COLO829 (cell line): ENCODE data around the gene ALPK3.

Source experiments
- DNase-seq: peaks from one replicate; pipeline ENCODE4 v3.0.0; 2012; ENCODE audit warnings: low spot score

Gene ALPK3, protein sequence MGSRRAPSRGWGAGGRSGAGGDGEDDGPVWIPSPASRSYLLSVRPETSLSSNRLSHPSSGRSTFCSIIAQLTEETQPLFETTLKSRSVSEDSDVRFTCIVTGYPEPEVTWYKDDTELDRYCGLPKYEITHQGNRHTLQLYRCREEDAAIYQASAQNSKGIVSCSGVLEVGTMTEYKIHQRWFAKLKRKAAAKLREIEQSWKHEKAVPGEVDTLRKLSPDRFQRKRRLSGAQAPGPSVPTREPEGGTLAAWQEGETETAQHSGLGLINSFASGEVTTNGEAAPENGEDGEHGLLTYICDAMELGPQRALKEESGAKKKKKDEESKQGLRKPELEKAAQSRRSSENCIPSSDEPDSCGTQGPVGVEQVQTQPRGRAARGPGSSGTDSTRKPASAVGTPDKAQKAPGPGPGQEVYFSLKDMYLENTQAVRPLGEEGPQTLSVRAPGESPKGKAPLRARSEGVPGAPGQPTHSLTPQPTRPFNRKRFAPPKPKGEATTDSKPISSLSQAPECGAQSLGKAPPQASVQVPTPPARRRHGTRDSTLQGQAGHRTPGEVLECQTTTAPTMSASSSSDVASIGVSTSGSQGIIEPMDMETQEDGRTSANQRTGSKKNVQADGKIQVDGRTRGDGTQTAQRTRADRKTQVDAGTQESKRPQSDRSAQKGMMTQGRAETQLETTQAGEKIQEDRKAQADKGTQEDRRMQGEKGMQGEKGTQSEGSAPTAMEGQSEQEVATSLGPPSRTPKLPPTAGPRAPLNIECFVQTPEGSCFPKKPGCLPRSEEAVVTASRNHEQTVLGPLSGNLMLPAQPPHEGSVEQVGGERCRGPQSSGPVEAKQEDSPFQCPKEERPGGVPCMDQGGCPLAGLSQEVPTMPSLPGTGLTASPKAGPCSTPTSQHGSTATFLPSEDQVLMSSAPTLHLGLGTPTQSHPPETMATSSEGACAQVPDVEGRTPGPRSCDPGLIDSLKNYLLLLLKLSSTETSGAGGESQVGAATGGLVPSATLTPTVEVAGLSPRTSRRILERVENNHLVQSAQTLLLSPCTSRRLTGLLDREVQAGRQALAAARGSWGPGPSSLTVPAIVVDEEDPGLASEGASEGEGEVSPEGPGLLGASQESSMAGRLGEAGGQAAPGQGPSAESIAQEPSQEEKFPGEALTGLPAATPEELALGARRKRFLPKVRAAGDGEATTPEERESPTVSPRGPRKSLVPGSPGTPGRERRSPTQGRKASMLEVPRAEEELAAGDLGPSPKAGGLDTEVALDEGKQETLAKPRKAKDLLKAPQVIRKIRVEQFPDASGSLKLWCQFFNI (N-terminal part only)

GRCh38 chr15:84816694-84817465 is at the start of gene ALPK3:
Gene ALPK3, plus strand, starts transcription at chr15:84817356. Its CDS starts 97 bp downstream, at chr15:84817453.
- no peak for DNase-seq

DNA sequence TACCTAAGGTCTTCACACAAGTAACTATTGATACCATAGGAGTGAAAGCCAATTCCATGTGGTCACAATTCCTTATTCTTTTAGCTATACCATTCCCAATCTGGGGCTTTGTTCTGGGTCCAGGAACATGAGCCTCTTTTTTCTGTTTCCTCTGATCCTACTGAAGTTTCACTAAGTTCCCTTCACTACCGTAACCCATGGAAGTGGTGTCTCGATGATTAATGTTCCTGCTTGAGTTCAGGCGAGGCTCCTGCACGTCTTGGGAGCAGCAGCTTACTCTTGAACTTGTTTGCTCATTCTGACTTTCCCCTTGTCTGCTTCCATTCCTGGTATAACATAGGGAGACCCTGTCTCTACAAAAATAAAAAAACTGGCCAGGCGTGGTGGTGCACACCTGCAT is 45.1 kb upstream of the ALPK3 start:
- no peak for DNase-seq

- no peak for DNase-seq
These were observed 44.7 kb upstream of the ALPK3 start for GRCh38 chr15:84772467-84772866.

GRCh38 chr15:84773716-84774115 is 43.4 kb upstream of the ALPK3 start:
- DNase-seq, result no peak

GRCh38 chr15:84775867-84776449 is 41.2 kb upstream of the ALPK3 start:
- DNase-seq, result no peak

DNA sequence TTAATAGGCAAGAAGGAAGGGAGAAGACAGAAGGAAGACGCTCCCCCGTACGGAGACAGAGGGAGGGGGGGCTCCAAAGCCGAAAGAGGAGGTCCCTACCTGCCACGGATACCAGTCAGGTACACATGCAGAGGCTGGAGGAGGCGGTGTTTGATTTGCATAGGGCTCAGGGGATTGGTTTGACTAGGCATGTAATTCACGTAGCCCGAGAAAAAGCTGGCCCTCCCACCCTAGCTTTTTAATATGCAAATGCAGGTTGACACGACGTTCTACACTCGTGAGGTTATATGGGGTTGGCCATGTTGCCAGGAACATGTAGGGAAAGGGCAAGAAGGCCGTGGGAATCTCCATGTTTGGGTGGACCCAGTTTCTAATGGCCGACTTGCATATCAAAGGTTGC is 39.0 kb upstream of the ALPK3 start:
- no peak for DNase-seq

DNA sequence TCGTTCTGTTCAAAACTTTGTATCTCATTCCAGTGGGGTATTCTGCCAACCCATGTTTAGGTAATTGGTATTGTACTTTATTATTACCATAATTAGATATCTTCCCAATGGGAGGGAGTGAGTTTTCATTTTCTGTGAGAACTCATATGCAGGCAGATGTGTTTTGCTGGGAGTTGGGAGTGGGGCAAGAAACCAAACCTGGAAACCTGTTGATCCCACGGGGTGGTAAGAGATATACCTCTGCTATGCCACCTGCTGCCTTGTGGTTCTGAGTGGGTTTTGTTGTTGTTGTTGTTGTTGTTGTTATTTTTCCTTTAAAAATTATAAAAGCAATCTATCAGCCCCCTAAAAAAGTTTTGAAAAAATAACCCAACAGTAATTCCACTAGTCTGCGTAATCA is 36.7 kb upstream of the ALPK3 start:
- DNase-seq, result no peak

GRCh38 chr15:84781495-84781894 is 35.7 kb upstream of the ALPK3 start:
- DNase-seq, result no peak

DNA sequence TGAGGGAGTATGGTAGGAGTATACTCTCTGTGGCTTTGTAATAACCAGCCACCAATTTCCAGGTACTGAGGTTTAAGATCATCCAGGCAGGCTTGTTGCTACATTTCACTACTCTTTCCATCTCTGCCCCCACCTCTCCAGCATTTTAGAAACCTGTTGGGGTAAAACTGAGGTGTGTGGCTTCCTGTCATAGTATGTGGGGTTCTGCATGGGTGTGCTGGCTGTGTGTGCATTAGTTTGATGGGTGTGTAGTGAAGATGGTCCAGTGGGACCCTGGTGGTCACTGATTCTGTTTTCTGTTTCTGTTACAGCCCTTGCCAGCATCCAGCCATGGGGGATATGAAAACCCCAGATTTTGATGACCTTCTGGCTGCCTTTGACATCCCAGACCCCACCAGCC is 34.8 kb upstream of the ALPK3 start:
- DNase-seq, result no peak

DNA sequence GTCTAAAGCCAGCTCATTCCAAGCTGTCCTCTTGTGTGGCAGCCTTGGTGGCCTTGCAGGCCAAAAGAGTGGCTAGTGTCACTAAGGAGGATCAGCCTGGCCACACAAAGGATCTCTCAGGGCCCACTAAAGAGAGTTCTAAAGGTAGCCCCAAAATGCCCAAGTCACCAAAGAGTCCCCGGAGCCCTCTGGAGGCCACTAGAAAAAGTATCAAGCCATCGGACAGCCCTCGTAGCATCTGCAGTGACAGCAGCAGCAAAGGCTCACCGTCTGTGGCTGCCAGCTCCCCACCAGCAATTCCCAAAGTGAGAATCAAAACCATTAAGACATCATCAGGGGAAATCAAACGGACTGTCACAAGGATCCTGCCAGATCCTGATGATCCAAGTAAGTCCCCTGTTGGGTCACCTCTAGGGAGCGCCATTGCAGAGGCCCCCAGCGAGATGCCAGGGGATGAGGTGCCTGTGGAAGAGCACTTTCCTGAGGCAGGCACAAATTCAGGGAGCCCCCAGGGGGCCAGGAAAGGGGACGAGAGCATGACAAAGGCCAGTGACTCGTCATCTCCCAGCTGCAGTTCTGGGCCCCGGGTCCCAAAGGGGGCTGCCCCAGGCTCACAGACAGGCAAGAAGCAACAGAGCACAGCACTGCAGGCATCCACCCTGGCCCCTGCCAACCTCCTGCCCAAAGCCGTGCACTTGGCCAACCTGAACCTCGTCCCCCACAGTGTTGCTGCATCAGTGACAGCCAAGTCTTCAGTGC is 33.5 kb upstream of the ALPK3 start:
- DNase-seq, result no peak

- no peak for DNase-seq
These were observed 32.9 kb upstream of the ALPK3 start for GRCh38 chr15:84784262-84784661.

- DNase-seq, result no peak
These were observed 32.1 kb upstream of the ALPK3 start for GRCh38 chr15:84785053-84785452.

DNA sequence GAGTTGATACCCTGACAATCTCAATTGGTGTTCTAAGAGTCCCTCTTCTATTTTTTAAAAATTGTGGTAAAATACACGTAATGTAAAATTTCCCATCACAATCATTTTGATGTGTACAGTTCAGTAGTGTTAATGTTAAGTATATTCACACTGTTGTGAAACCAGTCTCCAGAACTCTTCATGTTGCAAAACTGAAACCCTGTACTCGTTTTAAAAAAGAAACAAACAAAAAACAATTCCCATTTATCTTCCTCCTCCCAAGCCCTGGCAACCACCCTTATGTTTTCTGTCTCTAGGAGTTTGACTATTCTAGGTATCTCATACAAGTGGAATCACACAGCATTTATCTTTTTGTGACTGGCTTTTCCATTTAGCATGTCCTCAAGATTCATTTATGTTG is 28.7 kb upstream of the ALPK3 start:
- no peak for DNase-seq

- DNase-seq, result no peak
These were observed 27.4 kb upstream of the ALPK3 start for GRCh38 chr15:84789762-84790161.

GRCh38 chr15:84790676-84791075 is 26.5 kb upstream of the ALPK3 start:
- DNase-seq, result no peak

GRCh38 chr15:84791763-84792162 is 25.4 kb upstream of the ALPK3 start:
- no peak for DNase-seq

GRCh38 chr15:84793431-84794161 is 23.6 kb upstream of the ALPK3 start:
- no peak for DNase-seq

DNA sequence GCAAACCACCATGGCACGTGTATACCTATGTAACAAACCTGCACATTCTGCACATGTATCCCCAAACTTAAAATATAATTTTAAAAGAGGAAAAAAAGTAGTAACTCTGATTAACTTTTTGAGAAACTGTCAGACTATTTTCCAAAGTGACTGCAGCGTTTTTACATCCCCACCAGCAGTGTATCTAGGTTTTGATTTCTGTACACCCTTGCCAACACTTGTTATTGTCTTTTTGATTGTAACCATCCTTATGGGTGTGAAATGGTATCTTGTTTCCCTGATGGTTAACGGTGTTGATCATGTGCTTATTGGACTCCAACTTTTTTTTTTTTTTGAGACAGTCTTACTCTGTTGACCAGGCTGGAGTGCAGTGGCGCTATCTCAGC is 23.0 kb upstream of the ALPK3 start:
- no peak for DNase-seq

DNA sequence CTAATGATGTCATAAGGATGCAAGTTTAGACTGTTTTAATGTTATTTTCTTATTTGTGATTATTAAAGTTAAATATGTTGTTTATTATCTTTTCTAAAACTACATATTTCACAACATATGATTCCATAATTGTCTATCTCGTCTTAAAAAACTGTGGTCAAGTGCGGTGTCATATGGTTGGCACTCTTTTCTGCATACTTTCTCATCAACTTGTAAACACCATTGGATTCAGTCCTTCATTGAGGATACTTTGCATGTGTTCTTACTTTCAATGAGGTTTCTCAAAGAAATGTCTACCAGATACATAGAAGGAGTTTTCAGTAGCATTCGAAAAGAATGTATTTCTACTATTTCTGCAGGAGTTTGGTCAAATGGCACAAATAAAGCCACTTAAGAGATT is 22.0 kb upstream of the ALPK3 start:
- DNase-seq, result no peak

DNA sequence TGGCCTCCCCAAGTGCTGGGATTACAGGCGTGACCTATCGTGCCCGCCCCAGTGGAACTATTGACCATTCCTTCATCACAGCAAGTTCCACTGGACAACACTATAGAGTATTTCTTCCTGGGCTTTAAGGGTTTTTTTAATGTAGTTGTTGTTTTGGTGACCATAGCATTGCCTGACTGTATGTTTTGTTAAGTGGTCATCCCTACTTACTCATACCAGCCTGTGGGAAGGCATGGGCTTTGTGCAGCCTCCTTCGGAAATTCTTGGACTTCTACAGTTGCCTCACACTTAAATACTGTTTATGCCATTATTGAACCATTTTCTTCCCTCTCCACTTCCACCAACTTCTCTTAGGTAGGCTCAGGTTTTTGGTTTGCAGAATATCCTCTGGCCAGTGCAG is 19.9 kb upstream of the ALPK3 start:
- no peak for DNase-seq
